Measurements from ENCODE around the gene NFIX. TPM values are rescaled to one million over a fixed set of nuclear protein-coding genes. Genes with fewer than 3 reads are reported as not detected.

Gene NFIX
- total RNA-seq, 4 donors from 2014 or later = 39.8 to 55.8 (median 48.2) TPM

DNA sequence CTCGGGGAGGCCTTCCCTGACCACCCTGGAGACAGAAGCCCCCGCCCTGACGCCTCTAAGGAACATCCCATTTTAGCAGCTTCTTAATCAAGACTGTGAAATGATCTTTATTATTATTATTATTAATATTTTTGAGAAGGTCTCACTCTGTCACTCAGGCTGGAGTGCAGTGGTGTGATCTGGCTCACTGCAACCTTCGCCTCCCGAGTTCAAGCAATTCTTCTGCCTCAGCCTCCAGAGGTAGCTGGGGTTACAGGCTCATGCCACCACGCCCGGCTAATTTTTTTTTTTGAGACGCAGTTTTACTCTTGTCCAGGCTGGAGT, 29.5 kb upstream of the NFIX start:
- WGBS, 2 donors = 48 to 50% methylated on average over 8 of the region's 8 CpGs
- DNase-seq (ENCODE audit: low spot score in 2 of 2) = no peak
- Histone ChIP-seq H3K27ac (peak overlapping the region in 1 of 4 donors; percentile 19), H3K9me3 (no peaks in the 10 kb centered on the region), H3K4me3 (peak overlapping the region in 2 of 4 donors; percentile 53 to 56), H3K27me3 (no peaks in the 10 kb centered on the region), H3K4me1 (peaks cover 0 to 7% (median 4%) of the 10 kb centered on the region in 4 donors), H3K36me3 (no peaks in the 10 kb centered on the region)
- TF ChIP-seq POLR2A (IDR thresholded peaks at IDR 0.05) (no peak), EP300 (IDR thresholded peaks at IDR 0.05) (no peak)
- TF ChIP-seq, protein P1, sequence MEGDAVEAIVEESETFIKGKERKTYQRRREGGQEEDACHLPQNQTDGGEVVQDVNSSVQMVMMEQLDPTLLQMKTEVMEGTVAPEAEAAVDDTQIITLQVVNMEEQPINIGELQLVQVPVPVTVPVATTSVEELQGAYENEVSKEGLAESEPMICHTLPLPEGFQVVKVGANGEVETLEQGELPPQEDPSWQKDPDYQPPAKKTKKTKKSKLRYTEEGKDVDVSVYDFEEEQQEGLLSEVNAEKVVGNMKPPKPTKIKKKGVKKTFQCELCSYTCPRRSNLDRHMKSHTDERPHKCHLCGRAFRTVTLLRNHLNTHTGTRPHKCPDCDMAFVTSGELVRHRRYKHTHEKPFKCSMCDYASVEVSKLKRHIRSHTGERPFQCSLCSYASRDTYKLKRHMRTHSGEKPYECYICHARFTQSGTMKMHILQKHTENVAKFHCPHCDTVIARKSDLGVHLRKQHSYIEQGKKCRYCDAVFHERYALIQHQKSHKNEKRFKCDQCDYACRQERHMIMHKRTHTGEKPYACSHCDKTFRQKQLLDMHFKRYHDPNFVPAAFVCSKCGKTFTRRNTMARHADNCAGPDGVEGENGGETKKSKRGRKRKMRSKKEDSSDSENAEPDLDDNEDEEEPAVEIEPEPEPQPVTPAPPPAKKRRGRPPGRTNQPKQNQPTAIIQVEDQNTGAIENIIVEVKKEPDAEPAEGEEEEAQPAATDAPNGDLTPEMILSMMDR (IDR thresholded peaks at IDR 0.05) = no peak

- Histone ChIP-seq H3K27me3 (no peaks in the 10 kb centered on the region), H3K27ac (no peak overlapping the region), H3K9me3 (no peaks in the 10 kb centered on the region), H3K4me1 (peaks cover 0 to 7% (median 4%) of the 10 kb centered on the region in 4 donors), H3K4me3 (no peak overlapping the region), H3K36me3 (no peaks in the 10 kb centered on the region)
- DNase-seq (ENCODE audit: low spot score in 2 of 2) = no peak
- WGBS, 2 donors = 83 to 90% methylated on average over 5 of the region's 5 CpGs
- TF ChIP-seq POLR2A (IDR thresholded peaks at IDR 0.05) = no peak
- no peak for TF ChIP-seq EP300 (IDR thresholded peaks at IDR 0.05)
- TF ChIP-seq, protein P1 (IDR thresholded peaks at IDR 0.05) = no peak
These were observed 27.4 kb upstream of the NFIX start for GRCh38 chr19:12967907-12968306.

DNA sequence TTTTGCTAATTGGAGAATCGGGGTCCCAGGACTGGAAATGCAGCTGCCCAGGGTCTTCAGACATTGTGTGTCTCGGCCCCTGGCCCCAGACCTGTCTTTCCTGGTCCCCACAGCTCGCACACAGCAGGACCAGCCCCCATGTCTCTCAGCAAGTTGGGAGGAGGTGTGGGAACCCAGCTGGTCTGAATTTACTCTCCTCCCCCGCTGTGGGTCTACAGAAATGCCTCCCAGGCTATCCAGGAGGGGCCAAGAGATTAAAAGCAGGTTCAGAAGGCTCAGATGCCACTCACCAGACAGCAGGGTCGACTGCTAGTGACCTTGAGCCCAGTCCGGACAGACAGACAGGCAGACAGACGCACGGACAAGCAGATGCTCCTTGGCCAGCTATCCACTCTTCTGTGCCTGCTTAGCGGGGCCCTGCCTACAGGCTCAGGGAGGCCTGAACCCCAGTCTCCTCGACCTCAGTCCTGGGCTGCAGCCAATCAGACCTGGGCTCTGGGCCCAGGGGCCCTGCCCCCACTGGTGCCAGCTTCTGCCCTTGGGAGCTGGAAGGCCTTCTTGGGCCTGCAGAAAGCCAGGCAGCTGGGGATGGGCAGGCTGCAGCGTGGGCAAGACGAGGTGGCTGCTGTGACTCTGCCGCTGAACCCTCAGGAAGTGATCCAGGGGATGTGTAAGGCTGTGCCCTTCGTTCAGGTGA, 25.8 kb upstream of the NFIX start, which contains the start of gene DAND5:
Gene DAND5 (plus strand): TSS at position 285 of the 697 bp plus-strand sequence. CDS start 85 bp downstream, at position 370.
- H3K36me3 ChIP-seq = no peaks in the 10 kb centered on the region
- DNase-seq (ENCODE audit: low spot score in 2 of 2) = no peak
- H3K4me1 ChIP-seq = peaks cover 0 to 7% (median 4%) of the 10 kb centered on the region in 4 donors
- no peak within 1 kb of the TSS for H3K4me3 ChIP-seq
- no peaks in the 10 kb centered on the region for H3K9me3 ChIP-seq
- TF ChIP-seq, protein P1 (IDR thresholded peaks at IDR 0.05) = no peak
- no peak for TF ChIP-seq POLR2A (IDR thresholded peaks at IDR 0.05)
- TF ChIP-seq EP300 (IDR thresholded peaks at IDR 0.05) = no peak
- WGBS, 2 donors = 38% methylated on average over 12 to 13 of the region's 14 CpGs
- H3K27ac ChIP-seq = no peak within 1 kb of the TSS
- H3K27me3 ChIP-seq = no peaks in the 10 kb centered on the region

- WGBS, 2 donors = 91 to 92% methylated on average over 7 of the region's 7 CpGs
- Histone ChIP-seq H3K36me3 (no peaks in the 10 kb centered on the region), H3K9me3 (no peaks in the 10 kb centered on the region), H3K27me3 (no peaks in the 10 kb centered on the region), H3K4me1 (peaks cover 0 to 5% (median 2%) of the 10 kb centered on the region in 4 donors), H3K27ac (no peak overlapping the region), H3K4me3 (no peak overlapping the region)
- TF ChIP-seq EP300 (IDR thresholded peaks at IDR 0.05) = no peak
- no peak for TF ChIP-seq POLR2A (IDR thresholded peaks at IDR 0.05)
- TF ChIP-seq, protein P1 (IDR thresholded peaks at IDR 0.05) = no peak
- DNase-seq (ENCODE audit: low spot score in 2 of 2) = no peak
These were observed 25.0 kb upstream of the NFIX start for GRCh38 chr19:12970070-12970820.

DNA sequence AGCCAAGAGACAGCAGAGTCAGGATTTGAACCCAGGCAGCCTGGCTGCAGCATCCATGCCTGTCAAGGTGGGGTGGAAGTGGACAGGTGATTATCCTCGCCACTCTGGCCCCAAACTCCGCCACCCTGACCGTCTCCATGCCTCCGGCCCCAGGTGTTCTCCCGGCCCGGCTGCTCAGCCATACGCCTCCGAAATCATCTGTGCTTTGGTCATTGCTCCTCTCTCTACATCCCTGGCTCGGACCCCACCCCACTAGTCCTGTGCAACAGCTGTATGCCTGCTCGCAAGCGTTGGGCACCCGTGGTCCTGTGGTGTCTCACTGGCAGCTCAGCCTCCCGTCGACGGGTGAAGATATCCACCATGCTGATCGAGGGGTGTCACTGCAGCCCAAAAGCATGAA, 22.0 kb upstream of the NFIX start:
- no peaks in the 10 kb centered on the region for H3K9me3 ChIP-seq
- no peak for TF ChIP-seq POLR2A (IDR thresholded peaks at IDR 0.05)
- TF ChIP-seq, protein P1 (IDR thresholded peaks at IDR 0.05) = no peak
- TF ChIP-seq EP300 (IDR thresholded peaks at IDR 0.05) = no peak
- 88 to 92% methylated on average over 16 of the region's 16 CpGs for WGBS, 2 donors

More for the DNA sequence above, 22.0 kb upstream of the NFIX start:
- no peaks in the 10 kb centered on the region for H3K36me3 ChIP-seq
- peaks cover 0 to 6% (median 0%) of the 10 kb centered on the region in 4 donors for H3K4me1 ChIP-seq
- no peak overlapping the region for H3K4me3 ChIP-seq
- DNase-seq (ENCODE audit: low spot score in 2 of 2) = no peak
- H3K27ac ChIP-seq = no peak overlapping the region
- H3K27me3 ChIP-seq = no peaks in the 10 kb centered on the region

Data from tibial nerve (tissue), 4 donors.